Skeletal muscle cell (primary cell): ENCODE measurements around the gene PARK7.
"Not testable (repeated sequence)": the region's sequence is repeated elsewhere in the genome, so short reads cannot be mapped to it uniquely, and the experiment has no call there.

Experiments used
- DNase-seq: peaks from one replicate; pipeline ENCODE4 v3.0.0-alpha.2; 2010; ENCODE audit warnings: low read depth
- H3K4me3 ChIP-seq: 2 replicates; pipeline ENCODE4 v1.5.1; 2011; ENCODE audit warnings: low read depth, mild to moderate bottlenecking, control low read depth, low read length, moderate library complexity

Gene PARK7

DNA sequence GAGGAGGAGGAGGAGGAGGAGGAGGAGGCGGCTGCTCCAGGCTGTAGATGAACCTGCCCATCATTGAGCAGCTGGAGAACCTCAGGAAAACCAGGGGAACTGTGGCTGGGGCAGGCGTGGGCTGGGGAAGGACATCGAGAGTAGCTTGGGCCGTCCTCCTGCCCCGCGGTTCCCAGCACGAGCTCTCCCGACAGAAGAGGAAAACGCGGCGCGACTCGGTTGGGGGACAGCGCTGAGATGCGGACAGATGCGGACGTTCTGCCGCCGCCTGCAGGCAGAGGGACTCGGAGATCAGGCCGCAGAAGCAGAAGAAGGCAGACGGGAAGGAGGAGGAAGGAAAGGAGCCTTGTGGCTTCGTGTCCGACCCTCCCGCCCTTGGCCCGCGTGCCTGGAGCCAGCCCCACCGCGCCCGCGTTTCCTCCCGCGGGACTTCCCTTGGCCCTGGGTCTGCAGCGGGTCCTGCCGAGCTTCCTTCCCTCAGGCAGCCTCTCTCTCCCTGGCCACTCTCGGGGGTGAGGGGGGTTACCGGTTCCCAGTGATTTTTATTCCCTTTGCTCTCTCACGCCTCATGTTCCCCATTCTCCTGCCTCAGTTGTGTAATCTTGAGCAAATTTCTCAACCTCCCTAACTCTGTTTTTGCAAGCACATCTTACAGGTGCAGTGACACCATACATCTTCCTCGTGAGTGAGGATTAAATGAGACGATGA is 19.1 kb upstream of the PARK7 start:
- peak overlapping the region; percentile 21 for H3K4me3 ChIP-seq
- DNase-seq: no peak

GRCh38 chr1:7943251-7943650 is 18.3 kb upstream of the PARK7 start:
- DNase-seq: no peak

GRCh38 chr1:7948960-7949359 is 12.6 kb upstream of the PARK7 start:
- peak; percentile 60 for DNase-seq
- no peak overlapping the region for H3K4me3 ChIP-seq

More at GRCh38 chr1:7943251-7943650, 18.3 kb upstream of the PARK7 start:
- H3K4me3 ChIP-seq: no peak overlapping the region

- H3K4me3 ChIP-seq, DNase-seq: not testable (repeated sequence)
Measured at GRCh38 chr1:7952791-7953190, 8.7 kb upstream of the PARK7 start.

- DNase-seq: peak; percentile 47
Measured at GRCh38 chr1:7953850-7954609, 7.5 kb upstream of the PARK7 start.

GRCh38 chr1:7954683-7955082 is 6.8 kb upstream of the PARK7 start:
- DNase-seq: no peak
- H3K4me3 ChIP-seq: peak overlapping the region; percentile 58

More at GRCh38 chr1:7953850-7954609, 7.5 kb upstream of the PARK7 start:
- H3K4me3 ChIP-seq: peak overlapping the region; percentile 58

- DNase-seq: no peak
- no peak overlapping the region for H3K4me3 ChIP-seq
Measured at GRCh38 chr1:7956218-7957032, 5.1 kb upstream of the PARK7 start.

GRCh38 chr1:7960165-7960564 is 1.3 kb upstream of the PARK7 start:
- no peak overlapping the region for H3K4me3 ChIP-seq
- no peak for DNase-seq

GRCh38 chr1:7960867-7961215 is 670 bp upstream of the PARK7 start:
- DNase-seq: no peak
- peak overlapping the region; percentile 85 for H3K4me3 ChIP-seq

DNA sequence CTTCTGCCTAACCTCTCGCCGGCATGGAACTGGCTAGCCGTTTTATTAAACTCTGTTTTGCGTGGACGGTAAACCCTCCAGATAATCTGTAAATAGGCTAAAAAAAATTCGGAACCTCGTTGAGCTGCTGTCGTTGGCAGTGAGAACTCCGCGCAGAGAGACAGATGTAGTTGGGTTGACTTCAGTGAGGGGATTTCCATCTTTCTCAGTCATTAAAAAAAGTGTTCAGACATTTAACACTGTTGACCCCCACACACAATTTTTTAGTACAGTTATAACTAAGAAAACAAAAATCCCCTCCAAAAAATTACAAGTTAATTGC is 464 bp downstream of the PARK7 start:
- H3K4me3 ChIP-seq: peak overlapping the region; percentile 85
- DNase-seq: no peak

DNA sequence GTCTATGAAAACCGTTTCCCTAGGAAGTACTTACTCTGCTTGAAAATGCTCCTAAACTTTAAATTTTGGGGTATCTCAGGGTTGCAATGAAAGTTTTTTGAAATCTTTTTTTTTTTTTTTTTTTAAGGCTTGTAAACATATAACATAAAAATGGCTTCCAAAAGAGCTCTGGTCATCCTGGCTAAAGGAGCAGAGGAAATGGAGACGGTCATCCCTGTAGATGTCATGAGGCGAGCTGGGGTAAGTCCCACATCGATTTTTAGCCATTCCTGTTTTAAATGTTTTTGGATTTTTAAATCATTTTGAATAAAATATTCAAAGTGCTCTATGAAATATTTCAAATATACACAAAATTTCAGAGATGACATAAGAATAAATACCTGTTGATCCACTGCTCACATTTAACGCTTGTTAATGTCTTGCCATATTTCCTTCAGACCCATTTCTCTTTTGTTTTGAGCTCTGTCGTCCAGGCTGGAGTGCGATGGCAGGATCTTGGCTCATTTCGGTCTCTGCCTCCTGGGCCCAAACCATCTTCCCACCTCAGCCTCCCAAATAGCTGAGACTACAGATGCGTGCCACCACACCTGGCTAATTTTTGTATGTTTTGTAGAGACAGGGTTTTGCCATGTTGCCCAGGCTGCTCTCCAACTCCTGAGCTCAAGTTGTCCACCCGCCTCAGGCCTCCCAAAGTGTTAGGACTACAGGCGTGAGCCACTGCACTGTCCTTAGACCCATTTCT is 1.3 kb downstream of the PARK7 start:
- DNase-seq: no peak
- peak overlapping the region; percentile 85 for H3K4me3 ChIP-seq

DNA sequence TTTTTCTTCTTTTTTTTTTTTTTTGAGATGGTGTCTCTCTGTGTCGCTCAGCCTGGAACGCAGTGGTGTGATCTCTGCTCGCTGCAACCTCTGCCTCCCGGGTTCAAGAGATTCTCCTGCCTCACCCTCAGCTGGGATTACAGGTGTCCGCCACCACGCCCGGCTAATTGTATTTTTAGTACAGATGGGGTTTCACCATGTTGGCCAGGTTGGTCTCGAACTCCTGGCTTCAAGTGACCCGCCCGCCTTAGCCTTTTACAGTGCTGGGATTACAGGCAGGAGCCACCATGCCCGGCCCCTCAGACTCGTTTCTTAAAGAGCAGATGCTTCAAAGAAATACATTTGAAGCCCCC is 1.8 kb downstream of the PARK7 start:
- H3K4me3 ChIP-seq: not testable (repeated sequence)

DNA sequence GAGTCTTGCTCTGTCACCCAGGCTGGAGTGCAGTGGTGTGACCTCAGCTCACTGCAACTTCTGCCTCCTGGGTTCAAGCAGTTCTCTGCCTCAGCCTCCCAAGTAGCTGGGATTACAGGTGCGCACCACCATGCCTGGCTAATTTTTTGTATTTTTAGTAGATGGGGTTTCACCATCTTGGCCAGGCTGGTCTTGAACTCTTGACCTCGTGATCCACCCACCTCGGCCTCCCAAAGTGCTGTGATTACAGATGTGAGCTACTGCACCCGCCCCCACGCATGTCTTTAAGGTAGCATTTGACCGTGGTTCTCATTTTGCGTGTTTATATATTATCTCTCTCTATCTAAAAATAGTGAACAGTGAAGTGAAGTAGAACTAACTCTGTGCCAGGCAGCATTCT is 2.3 kb downstream of the PARK7 start:
- not testable (repeated sequence) for H3K4me3 ChIP-seq, DNase-seq

More for the DNA sequence above, 1.8 kb downstream of the PARK7 start:
- DNase-seq: not testable (repeated sequence)

DNA sequence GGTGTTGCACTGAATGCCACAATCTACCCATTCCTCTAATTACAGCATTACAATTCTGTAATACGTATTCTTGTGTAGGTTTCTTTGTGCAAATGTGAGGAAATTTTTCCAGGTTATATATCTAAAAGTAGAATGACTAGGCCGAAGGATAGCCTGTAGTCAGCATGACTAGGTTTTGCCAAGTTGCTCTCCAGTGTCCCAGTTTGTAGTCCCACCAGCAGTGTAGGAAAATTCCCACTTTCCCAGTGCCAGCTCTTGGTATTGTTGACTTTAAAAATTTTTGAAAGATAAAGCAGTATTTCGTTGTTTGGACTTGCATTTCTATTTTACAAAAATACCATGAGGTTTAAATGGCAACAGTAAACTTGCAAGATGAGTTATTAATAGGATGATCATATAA is 3.0 kb downstream of the PARK7 start:
- no peak for DNase-seq
- H3K4me3 ChIP-seq: no peak overlapping the region

DNA sequence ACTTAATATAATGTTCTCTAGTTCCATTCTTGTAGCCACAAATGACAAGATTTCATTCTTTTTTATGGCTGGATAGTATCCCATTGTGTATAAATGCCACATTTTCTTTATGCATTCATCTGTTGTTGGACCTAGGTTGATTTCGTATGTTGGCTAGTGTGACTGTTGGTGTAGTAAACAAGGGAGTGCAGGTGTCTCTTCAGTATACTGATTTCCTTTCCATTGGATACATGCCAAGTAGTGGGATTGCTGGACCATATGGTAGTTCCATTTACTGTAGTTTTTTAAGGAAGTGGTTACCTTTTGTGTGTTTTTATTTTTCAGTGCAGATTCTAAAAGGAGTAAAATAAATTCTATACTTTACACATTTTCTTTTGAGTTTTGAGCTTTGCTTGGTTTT is 5.7 kb downstream of the PARK7 start:
- no peak for DNase-seq
- no peak overlapping the region for H3K4me3 ChIP-seq

GRCh38 chr1:7967651-7968050 is 6.1 kb downstream of the PARK7 start:
- no peak for DNase-seq
- no peak overlapping the region for H3K4me3 ChIP-seq

DNA sequence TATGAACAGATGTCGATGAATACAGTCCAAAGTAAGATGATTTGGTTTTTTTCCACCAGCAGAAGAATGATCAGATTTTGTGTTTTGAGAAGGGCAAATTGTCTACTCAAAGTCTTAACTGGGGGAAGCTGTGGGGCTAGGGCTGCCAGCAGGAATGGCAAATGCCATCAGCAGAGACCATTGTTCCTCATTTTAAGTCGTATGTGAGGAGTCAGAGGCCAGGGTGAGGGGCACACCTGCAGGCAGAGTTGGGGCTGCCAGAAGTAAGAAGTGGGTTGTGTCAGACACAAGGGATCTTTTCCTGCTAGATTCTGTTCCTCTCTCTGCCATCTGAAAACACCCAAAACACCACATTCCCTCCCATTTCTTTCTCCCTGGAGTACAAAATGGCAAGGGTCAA is 8.7 kb downstream of the PARK7 start:
- DNase-seq: no peak

DNA sequence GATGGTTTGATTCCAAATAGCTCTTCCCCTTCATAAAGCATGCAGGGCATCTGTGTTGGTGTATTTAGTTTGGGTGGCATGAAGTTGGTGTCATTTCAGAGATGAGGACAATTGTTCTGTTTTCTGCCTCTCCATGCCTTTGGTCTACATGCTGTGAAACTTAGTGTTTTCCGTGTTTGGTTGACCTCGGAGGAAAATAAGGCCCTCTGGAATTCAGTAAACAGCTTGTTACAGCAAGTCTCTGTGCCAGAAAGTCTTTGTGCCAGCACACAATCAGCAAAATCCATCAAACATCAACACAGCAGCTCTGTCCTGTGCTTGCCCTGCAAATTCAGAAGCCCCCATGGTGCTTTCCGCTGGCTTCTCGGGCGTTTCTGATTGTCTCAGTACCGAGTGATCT is 9.5 kb downstream of the PARK7 start:
- no peak for DNase-seq
- no peak overlapping the region for H3K4me3 ChIP-seq

More for the DNA sequence above, 8.7 kb downstream of the PARK7 start:
- H3K4me3 ChIP-seq: no peak overlapping the region

DNA sequence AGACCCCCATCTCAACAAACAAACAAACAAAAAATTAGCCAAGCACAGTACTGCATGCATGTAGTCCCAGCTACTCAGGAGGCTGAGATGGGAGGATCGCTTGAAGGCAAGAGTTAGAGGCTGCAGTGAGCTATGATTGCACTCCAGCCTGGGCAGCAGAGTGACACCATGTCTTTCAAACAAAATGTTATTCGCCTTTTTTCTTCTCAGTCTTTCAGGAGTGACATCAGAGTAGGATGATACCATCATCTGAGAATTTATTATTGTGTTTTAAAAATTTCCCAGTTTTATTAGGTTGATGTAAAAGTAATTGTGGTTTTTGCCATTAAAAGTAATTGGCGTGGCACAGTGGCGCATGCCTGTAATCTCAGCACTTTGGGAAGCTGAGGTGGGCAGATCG is 10.8 kb downstream of the PARK7 start:
- H3K4me3 ChIP-seq: no peak overlapping the region
- no peak for DNase-seq

DNA sequence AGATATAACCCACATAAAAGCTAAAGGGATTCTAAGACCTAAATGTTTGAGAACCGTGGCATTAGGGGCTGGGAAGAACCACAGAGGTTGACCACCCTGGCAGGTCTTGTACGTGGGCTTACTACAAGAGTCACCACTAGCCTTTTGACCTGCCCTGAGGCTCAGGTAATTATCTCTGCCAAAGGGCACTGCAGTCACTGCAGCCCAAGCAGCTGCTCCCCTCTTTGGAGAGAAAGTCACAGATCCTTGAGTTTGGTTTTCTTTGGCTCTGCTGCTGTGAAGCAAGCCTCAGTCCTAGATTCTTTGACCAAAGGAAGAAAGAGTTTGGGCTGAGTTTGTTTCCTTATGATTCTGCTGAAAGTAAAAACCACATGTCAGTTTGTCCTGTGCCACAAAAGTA is 11.6 kb downstream of the PARK7 start:
- DNase-seq: no peak
- no peak overlapping the region for H3K4me3 ChIP-seq
